Measurements from ENCODE around the gene MAPKAPK2.

MAPKAPK2 gene

DNA sequence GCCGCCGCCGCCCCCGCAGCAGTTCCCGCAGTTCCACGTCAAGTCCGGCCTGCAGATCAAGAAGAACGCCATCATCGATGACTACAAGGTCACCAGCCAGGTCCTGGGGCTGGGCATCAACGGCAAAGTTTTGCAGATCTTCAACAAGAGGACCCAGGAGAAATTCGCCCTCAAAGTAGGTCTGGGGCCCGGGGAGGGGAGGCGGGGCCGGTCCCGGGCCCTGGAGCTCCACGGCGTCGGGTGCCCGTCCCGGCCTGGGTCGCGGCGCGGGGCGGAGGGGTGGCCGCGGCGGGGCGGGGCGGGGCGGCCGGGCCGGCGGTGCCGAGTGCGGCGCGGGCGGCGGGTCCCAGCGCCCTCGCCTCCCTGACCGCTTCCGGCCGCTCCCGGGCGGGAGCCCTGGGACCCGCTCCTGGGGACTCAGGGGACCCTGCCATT is 646 bp downstream of the MAPKAPK2 start:
- DNase-seq: peak; percentile 22

- DNase-seq: peak; percentile 40
Measured at GRCh38 chr1:206685769-206686477, 1.2 kb downstream of the MAPKAPK2 start.

DNA sequence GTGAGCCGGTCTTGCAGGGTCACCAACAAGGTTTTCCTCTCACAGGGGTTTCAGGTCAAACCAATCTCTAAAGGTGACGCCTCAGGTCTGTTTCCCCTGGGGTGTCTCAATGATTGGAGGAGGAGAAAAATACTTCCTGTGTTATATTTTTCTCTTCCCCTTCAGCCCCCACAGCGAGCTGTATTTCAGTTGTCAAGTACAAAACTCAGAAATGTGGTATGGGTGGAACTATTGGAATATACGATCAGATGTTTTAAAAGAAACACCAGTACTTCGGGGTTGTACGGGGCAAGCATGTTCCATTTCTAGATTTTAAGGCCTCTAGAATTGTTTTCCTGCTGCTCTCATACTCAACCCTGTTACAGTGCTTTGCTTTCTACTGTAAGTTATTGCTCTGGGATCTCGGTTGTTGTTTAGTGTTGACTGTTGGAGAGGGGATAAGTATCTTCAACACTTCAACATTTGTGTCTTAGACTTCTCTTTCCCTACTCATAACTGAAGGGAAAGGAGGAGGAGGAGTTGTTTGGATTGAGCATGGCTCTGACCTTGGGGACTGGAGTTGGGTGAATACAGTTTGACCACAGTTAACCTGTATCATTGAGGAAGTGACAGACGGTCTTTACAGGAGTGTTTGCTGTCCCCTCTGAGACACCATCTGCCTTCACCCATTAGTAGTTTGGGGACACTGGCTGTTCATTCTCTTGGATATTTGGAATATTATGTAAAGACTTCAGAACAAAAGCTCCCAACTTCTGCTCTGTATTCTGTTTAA is 2.0 kb downstream of the MAPKAPK2 start:
- no peak for DNase-seq

GRCh38 chr1:206687251-206687914 is 2.7 kb downstream of the MAPKAPK2 start:
- DNase-seq: no peak

DNA sequence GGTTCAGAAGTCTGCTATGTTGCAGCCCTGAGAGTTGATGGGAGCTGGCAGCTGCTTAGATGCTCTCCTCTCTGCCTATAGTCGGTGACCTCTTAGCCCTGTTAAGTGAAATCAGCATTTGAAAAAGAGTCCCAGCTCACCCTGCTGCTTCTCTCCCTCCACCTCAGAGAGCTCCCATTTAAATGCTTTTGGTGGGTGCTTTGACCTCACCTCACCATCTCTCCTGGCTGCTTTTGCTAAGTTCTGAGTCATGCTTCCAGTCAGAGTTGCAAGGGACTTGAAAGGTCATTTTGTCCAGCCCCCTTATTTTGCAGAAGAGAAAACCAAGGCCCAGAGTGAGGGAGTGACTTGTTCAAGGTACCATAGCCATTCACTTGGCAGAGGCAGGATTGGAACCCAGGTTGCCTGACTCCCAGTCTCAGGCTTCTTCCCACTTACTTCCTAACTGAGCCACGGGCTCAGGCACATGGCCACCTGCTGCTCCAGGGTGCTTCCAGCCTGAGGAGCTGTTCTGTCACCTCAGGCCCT is 3.3 kb downstream of the MAPKAPK2 start:
- no peak for DNase-seq

DNA sequence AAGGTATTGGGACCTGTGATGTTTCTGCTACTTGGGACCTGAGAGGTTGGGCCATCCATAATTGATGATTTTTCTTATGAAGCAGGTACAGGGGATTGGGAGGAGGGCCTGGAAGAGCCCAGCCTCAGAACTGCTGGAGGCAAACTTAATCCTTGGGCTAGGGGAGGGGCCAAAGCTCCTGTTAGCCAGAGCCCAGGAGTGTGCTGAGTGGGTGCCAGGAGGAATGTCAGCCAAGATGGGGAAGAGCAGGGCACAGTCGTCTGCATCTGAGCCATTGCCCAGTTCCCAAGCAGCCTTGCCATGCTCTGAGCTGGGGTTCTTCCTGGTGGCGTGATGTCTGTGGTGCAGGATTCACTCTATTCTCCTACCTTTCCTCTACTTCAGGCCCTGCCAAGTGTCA is 5.8 kb downstream of the MAPKAPK2 start:
- no peak for DNase-seq

DNA sequence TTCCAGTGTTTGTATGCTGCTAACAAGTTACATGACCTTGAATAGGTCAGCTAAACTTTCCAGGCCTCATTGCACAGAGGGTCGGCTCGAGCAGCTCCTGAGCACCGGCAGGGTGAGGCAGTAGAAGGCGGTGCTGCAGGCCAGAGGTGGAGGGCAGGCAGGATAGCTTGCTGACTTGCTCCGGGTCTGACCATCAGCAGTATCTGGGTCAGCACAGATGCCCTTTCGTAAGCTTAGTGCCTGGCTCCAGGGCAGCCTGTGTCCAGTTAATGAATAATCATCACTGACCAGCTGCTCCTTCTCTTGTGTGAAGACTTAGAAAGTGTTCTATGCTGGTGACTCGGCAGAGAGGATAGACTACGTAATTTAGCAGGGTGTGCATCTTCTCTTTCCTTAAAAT is 6.9 kb downstream of the MAPKAPK2 start:
- no peak for DNase-seq

GRCh38 chr1:206693029-206693428 is 8.3 kb downstream of the MAPKAPK2 start:
- no peak for DNase-seq

- DNase-seq: no peak
Measured at GRCh38 chr1:206693592-206693991, 8.9 kb downstream of the MAPKAPK2 start.

DNA sequence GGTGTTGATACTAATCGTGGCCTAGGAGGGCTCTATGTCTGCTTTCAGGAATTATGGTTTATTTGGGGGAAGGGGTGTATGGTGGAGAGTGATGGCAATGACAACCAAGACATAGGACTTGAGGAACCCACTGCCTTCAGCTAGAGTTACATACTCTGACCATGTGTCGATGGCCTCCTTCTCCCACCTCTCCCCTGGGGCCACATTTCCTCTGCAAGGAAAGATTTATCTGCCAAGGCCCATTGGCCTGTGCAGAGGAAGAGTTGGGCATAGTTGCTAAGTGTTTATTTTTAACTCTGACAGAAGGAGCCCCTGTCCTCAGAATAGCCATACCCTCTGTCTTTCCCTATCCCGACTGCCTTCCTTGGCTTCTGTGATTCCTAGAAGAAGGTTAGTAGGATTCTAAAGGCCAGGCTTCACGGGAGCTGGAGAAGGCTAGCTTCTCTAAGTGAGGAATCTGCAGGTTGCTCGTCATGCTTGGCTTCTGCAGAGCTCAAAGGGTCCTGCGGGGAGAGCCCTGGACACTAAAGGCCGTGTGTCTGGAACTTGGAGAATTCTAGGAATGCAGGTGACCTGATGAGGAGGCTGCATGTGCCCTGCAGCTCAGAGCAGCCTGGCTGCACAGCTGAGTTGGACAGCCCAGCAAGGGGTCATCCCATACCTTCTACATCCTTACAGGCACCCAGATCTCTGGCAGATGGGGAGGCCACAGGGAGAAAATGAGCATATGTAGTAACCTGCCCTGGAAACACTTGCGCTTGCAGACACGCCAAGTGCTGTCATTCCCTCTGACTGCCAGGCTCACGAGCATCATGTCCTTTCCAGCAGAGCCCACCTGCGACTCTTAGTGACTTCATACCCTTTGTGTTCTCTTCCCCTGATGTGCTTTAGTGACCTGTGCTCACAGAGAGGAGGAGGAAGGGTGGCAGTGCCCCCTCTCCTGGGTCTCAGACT is 9.7 kb downstream of the MAPKAPK2 start:
- no peak for DNase-seq

GRCh38 chr1:206695733-206696132 is 11.0 kb downstream of the MAPKAPK2 start:
- no peak for DNase-seq

DNA sequence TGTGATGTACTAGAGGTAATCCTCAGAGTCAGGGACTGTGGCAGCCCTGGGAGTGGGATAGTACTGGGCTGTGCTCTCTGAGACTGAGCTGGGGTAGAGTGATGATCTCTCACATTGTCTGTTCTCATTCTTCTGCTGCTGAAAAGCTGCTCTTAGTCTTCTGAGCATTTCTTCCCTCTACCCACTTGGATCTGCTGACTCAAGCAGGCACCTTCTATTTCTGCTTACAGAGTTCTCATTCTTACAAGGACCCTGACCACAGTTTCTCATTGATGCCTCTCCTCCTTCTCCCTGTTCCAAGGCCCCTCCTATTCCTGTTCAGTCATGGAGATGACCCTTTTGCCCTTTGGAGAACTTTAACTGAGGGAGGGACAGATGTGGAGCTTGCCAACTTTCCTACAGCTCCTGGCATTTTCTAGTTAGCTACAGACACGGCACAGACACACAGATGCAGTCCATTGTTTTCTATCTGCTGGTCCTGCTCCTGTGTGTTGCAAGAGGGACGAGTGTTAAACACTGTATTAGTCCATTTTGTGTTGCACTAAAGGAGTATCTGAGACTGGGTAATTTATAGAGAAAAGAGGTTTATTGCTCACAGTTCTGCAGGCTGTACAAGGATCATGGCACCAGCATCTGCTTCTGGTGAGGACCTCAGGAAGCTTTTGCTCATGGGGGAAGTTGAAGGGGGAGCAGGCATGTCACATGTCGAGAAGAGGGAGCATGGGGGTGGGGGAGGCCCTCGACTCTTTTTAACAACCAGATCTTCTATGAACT is 12.3 kb downstream of the MAPKAPK2 start:
- DNase-seq: no peak

DNA sequence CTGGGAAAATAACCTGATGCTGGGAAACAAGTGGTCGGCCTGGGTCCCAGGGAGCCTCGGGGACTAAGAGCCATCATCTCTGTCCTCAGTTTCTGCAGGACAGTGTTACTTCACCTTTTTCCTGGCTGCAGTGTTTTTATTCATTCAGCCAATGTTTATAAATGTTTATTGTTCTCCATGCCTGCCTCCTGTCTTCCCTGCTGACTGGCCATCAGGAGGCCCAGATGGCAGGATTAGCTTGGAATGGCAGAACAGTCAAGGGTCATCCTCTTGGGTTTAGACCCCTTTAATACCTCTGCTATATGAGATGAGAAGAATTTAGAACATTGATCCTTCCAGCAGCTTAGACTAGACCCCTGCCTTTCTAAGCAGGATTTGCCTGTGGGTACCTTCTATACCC is 13.3 kb downstream of the MAPKAPK2 start:
- DNase-seq: no peak

DNA sequence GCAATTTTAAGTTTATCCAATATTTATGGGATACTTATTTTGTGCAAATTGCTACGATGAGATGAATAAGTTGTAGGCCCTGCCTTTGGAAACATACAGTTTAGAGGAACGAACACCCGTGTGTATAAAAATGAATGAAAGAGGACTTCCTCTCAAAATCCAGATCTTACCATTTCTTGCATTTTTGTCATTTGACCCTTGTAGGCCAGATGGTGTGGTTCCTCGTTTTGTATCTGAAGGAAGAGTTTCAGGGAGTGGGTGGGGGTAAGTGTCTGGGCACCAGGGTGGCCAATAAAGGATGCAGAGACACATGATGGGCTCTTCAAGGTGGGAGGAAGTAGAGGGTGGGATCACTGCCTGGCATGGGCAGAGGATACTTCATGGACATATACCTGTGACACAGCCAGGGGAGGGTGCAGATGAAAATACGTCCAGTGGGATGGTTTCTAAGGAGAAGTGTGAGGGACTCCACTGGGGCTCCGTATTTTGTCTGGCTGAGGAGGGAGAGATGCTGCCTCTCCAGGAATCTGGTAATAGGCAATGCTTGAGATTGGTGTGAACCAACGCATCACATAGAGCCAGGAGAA is 14.4 kb downstream of the MAPKAPK2 start:
- DNase-seq: no peak

- DNase-seq: no peak
Measured at GRCh38 chr1:206699626-206700025, 14.9 kb downstream of the MAPKAPK2 start.

DNA sequence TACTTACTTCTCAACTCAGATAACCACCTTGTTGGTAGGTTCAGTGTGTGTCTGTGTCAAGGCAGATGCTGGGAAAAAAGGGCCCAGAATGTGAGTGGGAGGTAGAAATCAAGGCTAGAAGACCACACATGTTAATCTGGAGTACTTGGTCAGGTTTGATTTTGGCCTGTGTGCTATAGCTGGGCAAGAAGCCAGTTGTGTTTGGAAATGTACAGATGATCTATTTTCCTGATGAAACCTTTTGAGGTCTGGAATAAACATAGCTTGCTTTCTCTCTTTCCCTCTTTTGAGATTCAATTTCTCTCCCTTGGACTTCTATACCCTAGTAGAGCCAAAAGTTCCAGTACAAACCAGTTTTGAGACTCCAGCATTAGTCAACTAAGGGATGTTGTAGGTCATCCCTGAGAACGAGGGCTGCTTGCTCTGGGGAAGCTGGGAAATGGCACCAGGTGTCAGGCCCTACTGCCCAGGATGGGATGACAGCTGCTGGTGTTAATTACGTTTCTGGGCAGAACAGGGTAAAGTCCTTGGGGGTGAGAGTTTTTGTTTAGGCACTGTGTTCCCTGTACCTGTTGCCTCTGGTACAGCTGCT is 15.8 kb downstream of the MAPKAPK2 start:
- DNase-seq: no peak

GRCh38 chr1:206702260-206702659 is 17.6 kb downstream of the MAPKAPK2 start:
- no peak for DNase-seq

GRCh38 chr1:206702803-206703202 is 18.1 kb downstream of the MAPKAPK2 start:
- no peak for DNase-seq

DNA sequence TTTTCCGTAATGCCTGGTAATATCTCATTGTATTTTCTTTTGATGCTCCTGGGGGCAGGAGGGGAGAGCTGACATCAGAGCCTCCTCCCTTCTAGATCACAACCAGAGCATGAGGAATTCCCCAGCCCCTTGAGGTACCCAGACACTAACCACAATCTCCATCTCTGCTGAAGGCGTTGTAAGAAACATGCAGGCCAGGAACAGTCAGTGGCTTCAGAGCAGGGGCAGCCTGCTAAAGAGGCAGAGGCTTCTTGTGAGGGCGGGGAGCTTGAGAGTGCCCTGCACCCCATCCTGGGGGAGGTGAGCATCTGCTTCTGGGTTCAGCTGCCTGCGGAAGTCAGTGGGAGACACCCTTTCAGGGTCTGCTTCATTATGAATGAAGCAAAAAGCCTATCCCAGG is 19.0 kb downstream of the MAPKAPK2 start:
- peak; percentile 25 for DNase-seq

- DNase-seq: no peak
Measured at GRCh38 chr1:206704226-206704625, 19.5 kb downstream of the MAPKAPK2 start.

GRCh38 chr1:206705191-206705590 is 20.5 kb downstream of the MAPKAPK2 start:
- no peak for DNase-seq
